DMS79 treated with DMSO at 0.1 percent for 48 hours (cell line): ENCODE measurements around the gene CRTC1.
A peak's percentile ranks its signal among the peaks of the same experiment; 100 is the strongest.
"Not testable (repeated sequence)": the region's sequence is repeated elsewhere in the genome, so short reads cannot be mapped to it uniquely, and the experiment has no call there.

Experiments used
- DNase-seq: peaks from one replicate; lab custom pipeline; 2025; lab: John Stamatoyannopoulos, UW

The CRTC1 gene

GRCh38 chr19:18701250-18701608, 17.7 kb downstream of the CRTC1 start:
- peak; percentile 73 for DNase-seq

- no peak for DNase-seq
Observed at GRCh38 chr19:18704054-18704453, 20.6 kb downstream of the CRTC1 start.

GRCh38 chr19:18704971-18705370, 21.5 kb downstream of the CRTC1 start:
- no peak for DNase-seq

GRCh38 chr19:18708452-18709231, 25.2 kb downstream of the CRTC1 start:
- peak; percentile 74 for DNase-seq

- DNase-seq: no peak
Observed at GRCh38 chr19:18709546-18709945, 26.1 kb downstream of the CRTC1 start.

- DNase-seq: no peak
Observed at GRCh38 chr19:18710186-18710585, 26.7 kb downstream of the CRTC1 start.

DNA sequence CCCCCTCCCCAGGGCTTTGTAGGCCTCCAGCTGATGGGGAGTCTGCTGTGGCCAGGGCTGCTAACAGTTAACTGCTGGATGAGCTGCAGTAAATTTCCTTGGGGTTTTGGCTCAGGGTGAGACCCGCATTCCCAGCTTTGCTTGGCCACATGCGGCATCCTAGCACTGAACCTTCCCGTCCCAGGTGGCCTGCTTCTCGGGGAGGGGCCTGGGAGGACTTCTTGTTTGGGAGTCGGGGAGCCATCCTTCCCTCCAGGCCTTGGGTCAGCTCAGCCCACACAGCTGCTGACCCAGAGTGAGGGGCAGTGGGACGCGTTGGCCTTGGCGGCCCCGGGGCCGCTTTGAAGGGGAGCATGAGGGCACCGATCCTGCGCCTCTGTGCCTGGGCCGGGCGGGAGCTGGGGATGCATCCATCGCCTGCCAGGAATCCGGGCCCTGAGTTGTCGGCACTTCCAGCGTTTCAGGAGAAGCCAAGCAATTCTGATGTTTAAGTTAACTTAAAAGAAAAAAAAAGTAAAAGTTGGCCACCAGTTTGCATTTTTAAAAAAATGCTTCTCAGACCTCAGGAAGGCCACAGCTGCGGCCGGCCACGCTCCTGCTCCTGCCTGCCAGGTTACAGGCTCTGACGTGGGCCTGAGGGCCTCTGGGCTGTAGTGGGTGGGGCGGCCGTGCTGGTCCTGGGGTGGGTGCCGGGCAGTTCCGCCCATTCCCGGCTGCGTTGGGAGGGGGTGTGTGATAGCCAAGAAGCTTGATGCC, 27.7 kb downstream of the CRTC1 start:
- DNase-seq: no peak

- DNase-seq: no peak
Observed at GRCh38 chr19:18711893-18712292, 28.4 kb downstream of the CRTC1 start.

GRCh38 chr19:18712981-18713380, 29.5 kb downstream of the CRTC1 start:
- no peak for DNase-seq

DNA sequence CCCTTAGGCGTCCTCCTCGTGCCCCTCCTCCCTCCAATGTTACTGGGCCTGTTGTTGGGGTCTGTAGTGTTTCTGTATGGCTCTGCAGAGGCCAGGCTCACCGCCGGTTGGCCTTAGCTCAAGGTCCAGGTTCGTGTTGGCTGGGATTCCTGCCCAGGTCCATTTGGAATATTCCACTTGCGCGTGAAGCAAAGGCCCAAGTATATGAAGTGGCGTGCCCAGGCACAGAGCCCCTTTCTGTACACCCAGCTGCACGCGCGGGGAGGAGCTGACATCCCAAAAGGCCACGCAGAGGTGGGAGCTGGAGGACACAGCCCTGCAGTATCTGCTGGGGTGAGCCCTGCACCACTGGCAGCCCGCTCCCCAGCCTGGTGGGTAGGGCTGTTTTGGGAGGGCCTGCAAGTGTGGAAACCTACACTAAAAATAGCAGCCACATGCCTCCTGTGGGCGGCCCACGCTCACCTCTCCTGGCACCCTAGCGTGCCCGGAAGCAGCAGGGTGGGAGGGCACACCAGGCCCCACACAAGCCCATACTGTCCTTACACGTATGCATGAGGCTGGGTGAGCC, 30.2 kb downstream of the CRTC1 start:
- no peak for DNase-seq

GRCh38 chr19:18715416-18715815, 31.9 kb downstream of the CRTC1 start:
- no peak for DNase-seq

DNA sequence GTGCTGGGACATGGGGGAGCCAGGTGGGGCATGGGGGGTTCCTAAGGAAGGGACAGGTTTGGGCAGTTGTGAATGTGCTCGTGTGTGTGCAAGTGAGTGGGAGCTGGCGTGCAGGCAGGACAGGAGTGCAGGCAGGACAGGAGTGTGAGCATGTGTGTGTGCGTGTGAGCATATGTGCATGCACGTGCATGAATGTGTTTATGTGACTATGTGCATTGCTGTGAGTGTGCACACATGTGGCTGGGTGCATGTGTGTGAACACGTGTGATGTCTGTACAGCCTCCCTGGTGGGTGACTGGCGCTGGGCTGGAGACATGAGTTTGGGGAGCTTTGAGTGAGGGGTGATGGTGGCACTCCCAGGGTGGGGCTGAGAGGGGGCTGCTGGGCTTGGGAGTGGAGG, 33.4 kb downstream of the CRTC1 start:
- DNase-seq: no peak

GRCh38 chr19:18717601-18718000, 34.1 kb downstream of the CRTC1 start:
- DNase-seq: no peak

GRCh38 chr19:18718015-18718526, 34.6 kb downstream of the CRTC1 start:
- DNase-seq: no peak

DNA sequence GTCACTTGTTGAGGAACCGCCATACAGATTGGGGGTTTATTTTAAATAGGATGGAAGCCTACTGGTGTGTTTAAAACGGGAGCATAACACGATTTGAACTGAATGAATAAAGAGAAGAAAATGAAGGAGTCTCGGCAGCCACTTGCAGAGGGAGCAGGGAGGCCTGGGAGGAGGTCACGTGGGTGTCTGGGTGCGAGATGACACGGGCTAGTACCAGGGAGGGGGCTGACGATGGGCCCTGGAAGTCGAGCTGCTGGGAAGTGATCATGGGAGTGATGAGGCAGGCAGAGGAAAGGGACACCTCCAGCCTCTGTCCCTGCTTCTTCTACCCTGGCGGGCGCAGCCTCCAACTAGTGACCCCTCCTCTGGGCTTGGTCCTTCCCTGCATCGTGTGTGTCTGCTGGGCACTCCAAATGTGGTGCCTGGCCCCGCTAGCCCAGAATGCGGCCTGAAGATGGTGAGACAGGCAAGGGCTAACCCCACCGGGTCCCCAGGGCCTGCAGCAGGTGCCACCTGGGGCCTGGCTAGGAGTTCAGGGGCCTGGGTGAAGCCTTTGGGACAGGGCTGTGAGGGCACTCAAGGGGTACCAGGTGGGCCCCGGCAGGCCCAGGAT, 35.5 kb downstream of the CRTC1 start:
- DNase-seq: no peak

- DNase-seq: no peak
Observed at GRCh38 chr19:18719541-18719940, 36.1 kb downstream of the CRTC1 start.

DNA sequence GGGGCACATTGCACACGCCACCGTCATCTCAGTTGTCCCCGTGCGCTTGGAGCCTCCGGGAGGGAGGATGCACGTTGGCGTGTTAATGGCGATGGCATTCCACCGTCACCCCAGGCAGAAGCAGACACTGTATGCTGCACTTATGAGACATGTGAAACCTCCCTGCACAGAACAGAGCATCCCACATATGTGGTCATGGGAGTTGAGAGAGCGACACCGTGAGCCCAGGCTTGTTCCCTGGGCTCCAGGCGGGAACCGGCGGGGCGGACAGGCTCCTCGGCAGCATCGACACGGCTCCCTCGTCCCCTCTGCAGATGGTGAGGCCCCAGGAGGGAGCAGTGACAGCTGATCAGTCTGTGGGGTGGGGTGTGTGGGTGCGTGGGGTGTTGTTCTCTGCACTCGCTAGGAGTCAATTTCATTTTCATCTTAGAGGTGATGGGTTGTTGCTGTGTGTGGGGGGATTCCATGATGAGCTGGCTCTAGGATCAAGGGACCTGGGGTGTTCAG, 40.4 kb downstream of the CRTC1 start:
- DNase-seq: no peak

DNA sequence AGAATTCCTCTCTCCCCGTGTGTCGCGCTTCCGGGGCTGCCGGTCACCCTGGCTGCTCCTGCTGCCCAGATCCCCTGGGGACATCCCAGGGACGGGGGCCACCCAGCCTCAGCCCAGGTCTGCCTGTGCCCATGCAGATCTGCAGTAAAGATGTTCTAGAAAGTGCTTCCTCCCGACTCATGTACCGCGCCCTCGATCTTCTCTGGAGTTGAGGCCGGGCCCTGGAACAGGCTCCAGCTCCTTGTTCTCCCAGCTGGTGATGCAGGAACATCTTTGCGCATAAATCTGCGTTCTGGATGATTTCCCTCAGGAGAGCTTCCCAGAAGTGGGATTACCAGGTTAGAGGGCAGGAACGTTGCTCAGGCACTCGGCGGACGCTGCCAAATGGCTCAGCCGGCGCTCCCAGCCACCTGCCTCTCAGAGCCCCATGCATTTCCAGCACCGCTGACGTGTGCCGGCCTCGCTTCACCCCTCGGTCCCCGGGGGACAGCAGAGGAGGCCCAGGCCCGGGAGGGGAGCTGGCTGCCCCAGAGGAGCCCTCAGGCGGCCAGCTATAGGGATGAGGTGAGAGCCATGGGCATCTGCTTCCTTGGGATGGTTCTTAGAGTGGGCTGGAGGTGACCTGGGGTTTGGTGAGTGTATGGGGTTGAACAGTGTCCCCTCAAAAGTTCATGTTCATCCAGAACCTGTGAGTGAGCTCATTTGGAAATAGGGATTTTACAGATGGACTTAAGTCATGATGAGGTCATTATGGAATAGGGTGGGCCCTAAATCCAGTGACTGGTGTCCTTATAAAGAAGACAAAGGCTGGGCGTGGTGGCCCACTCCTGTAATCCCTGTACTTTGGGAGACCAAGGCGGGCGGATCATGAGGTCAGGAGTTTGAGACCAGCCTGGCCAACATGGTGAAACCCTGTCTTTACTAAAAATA, 42.6 kb downstream of the CRTC1 start:
- DNase-seq: peak; percentile 94

DNA sequence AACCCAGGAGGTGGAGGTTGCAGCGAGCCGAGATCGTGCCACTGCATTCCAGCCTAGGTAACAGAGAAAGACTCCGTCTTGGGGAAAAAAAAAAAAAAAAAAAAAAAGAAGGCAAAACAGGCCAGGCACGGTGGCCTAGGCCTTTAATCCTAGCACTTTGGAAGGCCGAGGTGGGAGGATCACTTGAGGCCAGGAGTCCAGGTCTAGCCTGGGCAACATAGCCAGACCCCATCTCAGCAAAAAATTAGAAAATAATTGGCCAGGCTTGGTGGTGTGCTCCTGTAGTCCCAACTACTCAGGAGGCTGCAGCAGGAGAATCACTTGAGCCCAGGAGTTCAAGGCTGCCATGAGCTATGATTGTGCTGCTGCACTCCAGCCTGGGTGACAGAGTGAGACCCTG, 43.4 kb downstream of the CRTC1 start:
- no peak for DNase-seq

DNA sequence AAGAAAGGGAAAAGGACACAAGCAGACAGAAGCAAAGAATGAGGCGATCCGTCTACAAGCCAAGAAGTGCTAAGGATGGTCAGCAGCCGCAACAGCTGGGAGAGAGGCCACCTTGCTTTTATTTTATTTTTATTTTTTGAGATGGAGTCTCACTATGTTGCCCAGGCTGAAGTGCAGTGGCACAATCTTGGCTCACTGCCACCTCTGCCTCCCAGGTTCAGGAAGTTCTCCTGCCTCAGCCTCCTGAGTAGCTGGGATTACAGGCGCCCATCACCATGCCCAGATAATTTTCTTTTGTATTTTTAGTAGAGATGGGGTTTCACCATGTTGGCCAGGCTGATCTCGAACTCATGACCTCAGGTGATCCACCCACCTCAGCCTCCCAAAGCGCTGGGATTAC, 44.1 kb downstream of the CRTC1 start:
- not testable (repeated sequence) for DNase-seq

GRCh38 chr19:18729933-18730530, 46.6 kb downstream of the CRTC1 start:
- no peak for DNase-seq
